Stimulated activated CD8-positive, alpha-beta memory T cell treated with anti-CD3 and anti-CD28 coated beads, Interleukin-7, amount 100 ng/mL, for 24 hours (primary cell): ENCODE results near the gene RBMS2.

Source experiments
- DNase-seq: peaks from one replicate; pipeline ENCODE4 v3.0.0-alpha.2; 2020; ENCODE audit warnings: low read depth

The RBMS2 gene

DNA sequence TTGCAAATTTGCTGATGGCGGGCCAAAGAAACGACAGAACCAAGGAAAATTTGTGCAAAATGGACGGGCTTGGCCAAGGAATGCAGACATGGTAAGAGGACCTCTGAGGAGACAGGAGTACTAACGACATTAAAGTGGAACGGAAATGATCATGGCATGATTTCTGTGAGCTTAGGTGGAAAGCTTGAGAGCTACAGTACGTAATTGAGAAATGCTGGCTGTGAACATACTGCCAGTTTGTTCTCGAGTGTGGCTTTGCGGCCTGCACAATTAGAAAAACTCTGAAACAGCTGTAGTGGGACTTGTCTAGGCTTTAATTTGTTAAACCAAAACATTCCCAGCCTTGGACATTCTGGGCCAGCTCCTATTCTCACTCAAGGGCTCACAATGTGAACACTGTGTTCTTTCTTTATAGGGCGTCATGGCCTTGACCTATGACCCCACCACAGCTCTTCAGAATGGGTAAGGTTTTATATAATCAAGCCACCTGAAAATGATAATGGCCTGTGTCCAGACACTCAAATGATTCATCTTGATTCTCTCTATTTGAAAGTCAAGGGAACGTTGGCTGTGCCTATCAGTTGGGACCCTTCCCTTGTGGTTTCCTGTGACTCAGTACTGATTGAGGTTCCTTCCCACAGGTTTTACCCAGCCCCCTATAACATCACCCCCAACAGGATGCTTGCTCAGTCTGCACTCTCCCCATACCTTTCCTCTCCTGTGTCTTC is 60.0 kb downstream of the RBMS2 start:
- no peak for DNase-seq

DNA sequence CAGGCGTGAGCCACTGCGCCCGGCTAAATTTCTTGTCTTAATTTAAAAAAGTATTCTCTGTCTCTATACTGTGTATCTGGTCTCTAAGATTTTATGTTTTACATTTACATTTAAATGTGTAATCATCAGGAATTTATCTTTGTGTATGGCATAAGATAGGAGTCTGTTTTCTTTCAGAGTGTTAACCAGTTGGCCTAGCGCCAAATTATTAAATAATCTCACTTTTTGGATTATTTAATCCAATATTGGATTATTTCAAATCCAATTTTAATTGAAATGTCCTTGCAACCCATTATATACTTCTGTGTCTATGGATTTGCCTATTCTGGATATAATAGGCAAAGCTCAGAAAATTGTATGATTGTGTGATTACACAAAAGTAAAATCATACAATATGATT is 63.5 kb downstream of the RBMS2 start:
- no peak for DNase-seq

DNA sequence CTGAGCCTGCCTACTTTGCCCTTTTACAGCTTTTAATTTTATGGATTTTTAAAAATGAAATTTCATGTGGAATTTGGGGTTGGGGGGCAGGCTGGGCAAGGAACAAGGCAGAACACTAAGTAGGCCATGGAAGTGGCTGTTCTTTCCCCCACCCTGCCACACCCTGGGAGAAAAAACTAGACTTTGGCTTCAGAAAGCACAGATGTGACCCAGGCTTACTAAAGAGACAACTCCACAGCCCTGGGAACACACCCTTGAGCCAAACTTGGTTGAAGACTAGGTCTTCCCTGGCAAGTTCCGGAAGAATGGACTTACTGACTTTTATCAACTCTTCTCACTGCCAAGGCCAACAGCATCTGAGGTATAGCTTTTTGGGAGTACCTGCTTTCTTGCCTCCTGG is 68.2 kb downstream of the RBMS2 start:
- DNase-seq = no peak

DNA sequence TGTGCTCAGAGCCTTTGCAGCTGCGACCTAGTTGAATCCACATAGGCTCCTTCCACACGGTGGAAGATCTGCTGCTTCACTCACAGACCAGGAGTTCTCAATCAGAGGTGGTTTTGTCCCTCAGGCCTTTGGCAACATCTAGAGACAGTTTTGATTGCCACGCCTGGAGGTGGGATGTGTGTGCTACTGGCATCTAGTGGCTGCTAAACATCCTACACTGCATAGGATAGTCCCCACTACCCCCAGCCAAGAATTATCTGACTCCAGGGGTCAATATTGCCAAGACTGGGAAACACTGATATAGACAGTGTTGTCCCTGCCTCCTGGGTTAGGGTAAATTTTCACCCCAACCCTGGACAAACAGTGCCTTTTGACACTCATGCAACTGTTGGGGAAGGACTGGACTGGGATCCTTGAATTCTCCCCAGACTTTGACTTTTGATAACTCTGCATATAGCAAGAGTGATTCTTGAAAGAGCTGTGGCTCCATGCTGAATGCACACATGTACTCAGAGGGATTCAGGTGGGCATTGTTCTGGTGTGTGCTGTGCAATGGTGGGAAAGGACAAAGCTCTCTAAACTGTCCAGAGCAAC is 68.7 kb downstream of the RBMS2 start:
- no peak for DNase-seq

GRCh38 chr12:56591126-56591525 is 69.5 kb downstream of the RBMS2 start:
- no peak for DNase-seq

DNA sequence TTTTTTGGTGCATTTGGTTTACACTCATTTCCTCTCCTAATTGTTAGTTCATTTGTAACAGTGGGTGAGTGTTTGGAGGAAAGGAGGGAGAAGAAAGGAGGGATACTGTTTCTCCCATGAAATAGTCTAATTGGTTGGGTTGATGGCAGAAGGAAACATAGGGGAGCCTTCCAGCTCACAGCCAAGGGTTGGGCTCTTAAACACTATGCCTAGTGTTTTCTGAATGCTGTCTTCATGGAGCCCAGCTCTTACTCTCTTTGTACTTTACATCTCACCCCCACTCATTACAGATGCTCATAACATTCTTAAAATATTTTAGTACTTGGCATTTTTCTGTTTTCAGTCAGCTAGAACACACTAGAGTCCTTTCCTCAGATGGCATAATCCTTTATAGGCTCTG is 70.3 kb downstream of the RBMS2 start:
- DNase-seq = no peak

- DNase-seq = peak; percentile 31
These were observed 72.4 kb downstream of the RBMS2 start for GRCh38 chr12:56593909-56594621.

- no peak for DNase-seq
These were observed 75.2 kb downstream of the RBMS2 start for GRCh38 chr12:56596815-56597214.

GRCh38 chr12:56599041-56599440 is 77.4 kb downstream of the RBMS2 start:
- no peak for DNase-seq

GRCh38 chr12:56599797-56600196 is 78.2 kb downstream of the RBMS2 start:
- DNase-seq = no peak

- DNase-seq = no peak
These were observed 79.1 kb downstream of the RBMS2 start for GRCh38 chr12:56600753-56601152.

GRCh38 chr12:56601503-56601902 is 79.9 kb downstream of the RBMS2 start:
- no peak for DNase-seq

DNA sequence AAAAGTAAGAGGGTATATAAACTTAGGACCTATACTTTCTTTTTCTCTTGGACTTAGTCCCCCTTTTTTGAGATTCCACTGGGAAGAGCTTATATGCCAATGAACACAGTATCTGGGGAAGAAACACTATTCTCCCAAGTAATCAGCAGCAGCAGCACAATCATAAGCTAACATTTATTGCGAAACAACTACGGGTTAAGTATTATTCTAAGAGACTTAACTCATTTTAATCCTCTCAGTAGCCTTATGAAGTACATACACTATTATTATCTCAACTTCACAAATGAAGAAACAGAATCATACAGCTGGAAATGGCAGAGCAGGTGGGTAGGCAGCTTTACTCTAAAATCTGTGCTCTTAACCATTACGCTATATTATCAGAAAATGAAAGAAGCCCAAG is 80.6 kb downstream of the RBMS2 start:
- no peak for DNase-seq

DNA sequence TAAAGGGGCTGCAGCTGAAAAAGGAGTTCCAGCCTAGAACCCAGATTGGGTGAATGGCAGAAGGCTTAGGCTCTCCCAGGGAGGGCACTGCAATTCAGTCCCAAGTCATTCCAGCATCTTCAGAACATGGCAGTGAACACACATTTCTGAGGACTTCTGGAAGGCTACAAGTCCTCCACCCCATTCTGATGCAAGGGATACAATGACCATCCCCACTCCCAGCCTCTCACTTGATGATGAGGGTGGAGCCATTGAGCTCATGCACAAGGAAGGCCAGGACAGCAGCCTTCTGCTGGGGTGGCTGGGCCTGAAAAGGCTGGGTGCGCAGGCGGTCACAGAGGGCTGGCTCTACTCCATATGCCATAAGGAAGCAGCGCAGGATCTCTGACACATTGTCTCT is 82.7 kb downstream of the RBMS2 start:
- no peak for DNase-seq

DNA sequence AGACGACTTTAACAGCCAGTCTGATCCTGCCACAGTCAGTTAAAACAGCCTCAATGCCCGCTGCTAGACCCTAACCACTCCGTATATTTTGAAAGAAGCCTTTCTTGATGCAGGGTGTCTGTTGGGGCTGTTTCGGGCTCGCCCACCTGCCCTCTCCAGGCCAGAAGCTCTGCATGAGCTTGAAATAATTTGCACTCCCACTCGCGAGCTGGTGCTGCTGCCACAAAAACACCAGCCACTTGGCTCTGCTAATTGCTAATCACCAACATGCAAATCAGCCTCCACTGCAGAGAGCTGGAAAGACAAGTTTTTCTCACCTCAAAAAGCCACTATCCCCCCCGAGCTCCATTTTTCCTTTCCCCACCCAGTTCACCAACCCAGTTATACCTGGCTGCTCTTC is 93.0 kb downstream of the RBMS2 start:
- no peak for DNase-seq

DNA sequence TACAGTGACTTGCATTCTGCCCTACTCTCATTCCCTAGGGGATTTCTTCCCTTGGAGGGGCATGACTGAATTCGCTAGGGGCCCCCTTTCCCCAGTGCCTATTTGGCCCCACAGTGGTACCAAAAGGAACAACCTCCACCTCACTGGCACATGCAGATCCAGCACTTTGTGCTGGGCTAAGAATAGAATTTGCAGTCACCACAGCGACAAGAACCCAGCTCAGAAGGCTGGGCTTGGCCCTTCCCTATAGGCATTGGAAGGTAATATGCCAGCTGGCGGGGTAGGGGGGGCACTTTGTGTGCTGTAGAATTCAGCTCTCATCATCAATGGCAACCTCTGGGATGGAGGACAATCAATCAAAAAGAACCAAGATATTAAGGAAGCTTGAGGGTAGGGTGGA is 94.6 kb downstream of the RBMS2 start:
- DNase-seq = no peak

DNA sequence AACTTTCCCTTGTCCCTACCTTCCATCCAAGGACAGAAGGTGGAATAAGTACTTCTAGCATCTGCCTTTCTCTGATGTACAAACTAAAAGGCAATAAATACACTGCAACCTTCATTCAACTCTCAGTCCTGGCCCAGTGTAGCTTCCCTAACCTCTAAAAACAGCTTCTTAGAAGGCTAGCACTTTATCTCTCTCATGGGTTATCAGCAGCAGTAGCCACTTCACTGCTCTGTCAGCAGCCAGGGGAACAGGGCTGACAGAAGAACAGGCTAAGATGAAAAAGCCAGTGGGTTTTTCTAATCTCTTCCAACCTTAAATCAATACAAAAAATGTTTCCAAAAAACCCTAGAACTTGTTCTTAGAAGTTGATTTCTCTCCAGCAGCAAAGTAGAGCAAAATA is 95.3 kb downstream of the RBMS2 start:
- no peak for DNase-seq

GRCh38 chr12:56622535-56622934 is 100.9 kb downstream of the RBMS2 start:
- no peak for DNase-seq

- DNase-seq = no peak
These were observed 105.1 kb downstream of the RBMS2 start for GRCh38 chr12:56626701-56627100.

DNA sequence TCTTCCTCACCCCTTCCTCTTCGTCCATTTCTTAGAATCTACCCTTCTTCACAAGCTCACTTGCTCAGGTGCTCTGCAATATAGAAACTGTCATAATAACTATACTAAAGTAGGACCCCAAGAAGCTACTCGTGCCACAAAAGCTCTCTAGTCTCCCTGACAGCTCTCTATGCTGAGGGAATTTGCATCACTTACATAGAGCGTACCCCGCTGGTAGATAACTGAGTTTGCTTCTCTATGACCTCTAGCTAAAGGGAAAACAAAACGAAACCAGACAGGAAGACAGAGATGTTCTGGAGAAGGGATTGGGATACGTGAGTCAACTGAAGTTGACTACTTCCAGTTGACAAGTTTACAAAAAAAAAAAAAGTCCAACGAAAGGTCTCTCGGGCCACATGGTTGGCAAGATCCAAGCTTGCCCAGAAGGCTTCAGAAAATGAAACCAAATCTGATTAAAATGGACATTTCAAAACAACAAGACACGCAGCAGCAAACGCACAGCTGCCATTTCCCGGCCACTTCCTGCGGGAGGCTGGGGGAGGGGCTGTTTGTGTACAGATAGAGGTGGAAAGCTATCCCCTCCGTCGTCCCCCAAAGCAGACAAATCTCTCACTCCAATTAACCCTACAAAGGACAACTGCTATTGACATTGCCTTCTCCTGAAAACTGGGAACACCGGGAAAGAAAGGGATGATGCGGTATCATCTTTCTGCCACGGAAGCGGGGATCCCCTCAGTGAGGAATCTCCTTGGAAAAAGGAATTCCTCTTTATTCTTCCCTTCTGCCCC is 107.2 kb downstream of the RBMS2 start:
- DNase-seq = no peak

- no peak for DNase-seq
These were observed 108.0 kb downstream of the RBMS2 start for GRCh38 chr12:56629459-56630179.

DNA sequence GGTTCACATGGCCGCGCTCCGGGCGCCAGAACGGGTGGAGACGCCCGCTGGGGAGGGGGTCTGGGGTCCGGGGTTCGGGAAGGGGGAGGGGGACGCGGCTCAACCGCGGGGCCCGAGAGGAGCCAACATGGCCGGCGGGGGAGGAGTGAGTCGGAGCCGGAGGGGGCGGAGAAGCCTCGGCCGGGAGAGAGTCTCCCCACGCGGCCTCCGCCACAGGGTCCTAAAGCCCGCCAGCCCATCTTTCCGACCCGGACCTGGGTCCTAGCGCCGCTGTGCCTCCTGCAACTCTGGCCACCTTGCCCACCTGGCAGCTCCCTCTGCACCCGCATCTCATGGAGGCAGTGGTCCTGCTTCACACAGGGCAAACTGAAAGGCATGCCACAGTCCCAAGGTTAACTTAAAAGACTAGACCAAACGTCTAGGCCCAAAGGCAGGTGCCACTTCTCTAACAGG is 108.6 kb downstream of the RBMS2 start, which contains the start of gene BAZ2A:
TSS of gene BAZ2A (minus strand) at position 147 of the 453 bp plus-strand sequence. CDS start 12,796 bp downstream, outside the sequence.
- peak; percentile 65 for DNase-seq
